ENCODE data around the gene MYL2. TPM values are rescaled to one million over a fixed set of nuclear protein-coding genes. Genes with fewer than 3 reads are reported as not detected.
A peak's percentile ranks its signal among the peaks of the same experiment; 100 is the strongest.

The MYL2 gene
- polyA plus RNA-seq, 2 of the 4 experiments (the other 2 are of a cell fraction) = 0.13 TPM; not detected in 1

- no peaks in the 10 kb centered on the region for H3K9me3 ChIP-seq
- ATAC-seq (no peak), DNase-seq (ENCODE audit: low read depth in 1 of 2, low spot score in 1 of 2) (no peak), FAIRE-seq (no peak)
- CTCF ChIA-PET = interaction anchor here (0.6 to 2.1 kb wide), 6 partner anchors 9 to 391 kb away, joined by 3 to 6 read pairs (median 5); no protein-coding TSS in a partner anchor
- H3K4me3 ChIP-seq = no peak overlapping the region
- H3K4me1 ChIP-seq = peaks cover 5% of the 10 kb centered on the region; the same call in 2 of the 3 replicates
- no peak overlapping the region for H3K4me2 ChIP-seq
- WGBS (ENCODE audit: missing lambda C conversion rate) = 81% methylated on average over 6 of the region's 6 CpGs
- no peak overlapping the region for H3K27ac ChIP-seq
- no peak for TF ChIP-seq RARB (CRISPR knock-in tag; IDR thresholded peaks at IDR 0.05)
- no peak for TF ChIP-seq PBX3 (IDR thresholded peaks at IDR 0.05)
- no peak for TF ChIP-seq HOXA7 (CRISPR knock-in tag; IDR thresholded peaks at IDR 0.05)
- TF ChIP-seq CBX2 (IDR thresholded peaks at IDR 0.05; ENCODE audit: borderline replicate concordance, low read depth) = no peak
- TF ChIP-seq SMC3 (IDR thresholded peaks at IDR 0.05) = no peak
- no peak for TF ChIP-seq CHD2 (IDR thresholded peaks at IDR 0.05; ENCODE audit: low read length, partially characterized antibody)
- TF ChIP-seq ZNF302 (CRISPR knock-in tag; IDR thresholded peaks at IDR 0.05) = no peak
- no peak for TF ChIP-seq HOXB5 (CRISPR knock-in tag; IDR thresholded peaks at IDR 0.05)
- TF ChIP-seq FOXS1 (CRISPR knock-in tag; IDR thresholded peaks at IDR 0.05) = no peak
- no peak for TF ChIP-seq ZSCAN20 (CRISPR knock-in tag; IDR thresholded peaks at IDR 0.05)
- TF ChIP-seq HEYL (CRISPR knock-in tag; IDR thresholded peaks at IDR 0.05) = no peak
- TF ChIP-seq NPAS2 (CRISPR knock-in tag; IDR thresholded peaks at IDR 0.05; ENCODE audit: borderline replicate concordance) = no peak
- no peak for TF ChIP-seq HOXB13 (CRISPR knock-in tag; IDR thresholded peaks at IDR 0.05; ENCODE audit: low read depth)
- no peak for TF ChIP-seq RFX5 (IDR thresholded peaks at IDR 0.05)
- no peak for TF ChIP-seq NR3C1 (IDR thresholded peaks at IDR 0.05)
- no peak for TF ChIP-seq EP300 (IDR thresholded peaks at IDR 0.05)
- TF ChIP-seq RNF2 (IDR thresholded peaks at IDR 0.05; ENCODE audit: borderline replicate concordance, low read depth) = no peak
- no peak for TF ChIP-seq RCOR1 (IDR thresholded peaks at IDR 0.05; ENCODE audit: low read depth, low read length)
- TF ChIP-seq KDM5A (IDR thresholded peaks at IDR 0.05) = no peak
- TF ChIP-seq POLR2A (IDR thresholded peaks at IDR 0.05; ENCODE audit: low read length) = no peak
- POLR2A ChIA-PET = no interaction called here
Observed at GRCh38 chr12:110912263-110912662, 8.1 kb downstream of the MYL2 start.

GRCh38 chr12:110908377-110909152 lies 11.8 kb downstream of the MYL2 start:
- Histone ChIP-seq H3K9me3 (no peaks in the 10 kb centered on the region), H3K27ac (no peak overlapping the region), H3K4me3 (no peak overlapping the region), H3K4me2 (no peak overlapping the region), H3K4me1 (peaks cover 9% of the 10 kb centered on the region; the same call in 2 of the 3 replicates)
- FAIRE-seq = no peak
- peak; percentile 33 to 49; a peak in 5 of 6 replicates for ATAC-seq
- DNase-seq (ENCODE audit: low read depth in 1 of 2, low spot score in 1 of 2) = no peak
- ChIA-PET CTCF (interaction anchor here (0.6 to 2.3 kb wide), 4 partner anchors 13 to 484 kb away, joined by 3 to 8 read pairs (median 4); no protein-coding TSS in a partner anchor), POLR2A (no interaction called here)
- TF ChIP-seq POLR2AphosphoS2 (conservative IDR thresholded peaks at IDR 0.05; ENCODE audit: low read length) (no peak), ZSCAN20 (CRISPR knock-in tag; IDR thresholded peaks at IDR 0.05) (no peak)
- 56% methylated on average over 14 of the region's 14 CpGs for WGBS (ENCODE audit: missing lambda C conversion rate)

DNA sequence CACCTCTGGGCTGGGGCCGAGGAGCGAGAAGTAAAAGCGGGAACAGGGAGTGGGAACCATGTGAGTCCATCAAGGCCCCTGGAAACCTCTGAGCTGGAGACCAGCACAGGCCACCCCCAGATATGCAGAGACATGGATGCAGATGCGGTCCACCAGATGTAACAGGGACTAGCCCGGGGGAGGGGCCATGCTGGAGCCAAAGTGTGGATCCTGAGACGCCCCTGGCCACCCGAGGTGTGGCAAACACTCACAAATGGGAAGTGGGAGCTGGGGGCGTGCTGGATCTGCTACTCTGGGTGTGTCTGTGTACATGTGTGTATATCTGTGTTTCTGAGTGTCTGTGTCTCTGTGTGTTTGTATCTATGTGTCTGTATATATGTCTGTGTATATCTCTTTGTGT lies 12.8 kb downstream of the MYL2 start:
- DNase-seq (ENCODE audit: low read depth in 1 of 2, low spot score in 1 of 2) (no peak), FAIRE-seq (no peak), ATAC-seq (peak; percentile 11 to 14; a peak in 3 of 6 replicates)
- H3K4me2 ChIP-seq = no peak overlapping the region
- ChIA-PET CTCF (interaction anchor here (1.2 to 2.3 kb wide), 2 partner anchors 14 to 485 kb away, joined by 3 to 8 read pairs; no protein-coding TSS in a partner anchor), POLR2A (no interaction called here)
- H3K27ac ChIP-seq = peak overlapping the region in 1 of 2 experiments; percentile 17; a peak in 1 of 6 replicates
- 75% methylated on average over 8 of the region's 8 CpGs for WGBS (ENCODE audit: missing lambda C conversion rate)
- H3K9me3 ChIP-seq = no peaks in the 10 kb centered on the region
- peaks cover 9% of the 10 kb centered on the region; the same call in 2 of the 3 replicates for H3K4me1 ChIP-seq
- TF ChIP-seq MAX (IDR thresholded peaks at IDR 0.05) (no peak), MAZ (IDR thresholded peaks at IDR 0.05; ENCODE audit: borderline replicate concordance, low read depth, low read length) (no peak)
- H3K4me3 ChIP-seq = no peak overlapping the region
